Stimulated activated CD4-positive, alpha-beta T cell treated with anti-CD3 and anti-CD28 coated beads, Interleukin-4, amount 100 ng/mL, for 4 hours (primary cell): ENCODE results near the gene PRICKLE4.
"Not testable (repeated sequence)": the region's sequence is repeated elsewhere in the genome, so short reads cannot be mapped to it uniquely, and the experiment has no call there.

Source experiments
- DNase-seq, 2 experiments: peaks; one replicate each; pipeline ENCODE4 v3.0.0-alpha.2; 2020

The PRICKLE4 gene

DNA sequence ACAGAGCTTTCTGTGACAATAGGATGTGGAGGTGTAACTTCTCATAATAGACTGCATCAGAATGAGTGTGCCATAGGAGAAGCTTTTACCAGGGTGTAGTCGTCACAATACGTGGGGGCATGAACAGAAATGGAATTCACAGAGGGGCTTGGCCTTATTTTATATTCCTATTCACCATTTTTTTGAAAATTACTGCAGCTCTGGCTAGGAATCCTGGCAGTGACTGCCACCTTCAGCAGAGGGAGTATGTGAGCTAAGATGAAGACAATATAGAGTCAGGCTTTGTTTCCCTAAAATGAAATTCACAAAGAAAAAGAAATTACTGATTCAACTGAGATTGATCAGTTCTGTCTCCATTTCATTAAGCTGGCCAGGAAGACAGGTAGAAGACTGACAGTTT lies 20.8 kb downstream of the PRICKLE4 start:
- no peak for DNase-seq

DNA sequence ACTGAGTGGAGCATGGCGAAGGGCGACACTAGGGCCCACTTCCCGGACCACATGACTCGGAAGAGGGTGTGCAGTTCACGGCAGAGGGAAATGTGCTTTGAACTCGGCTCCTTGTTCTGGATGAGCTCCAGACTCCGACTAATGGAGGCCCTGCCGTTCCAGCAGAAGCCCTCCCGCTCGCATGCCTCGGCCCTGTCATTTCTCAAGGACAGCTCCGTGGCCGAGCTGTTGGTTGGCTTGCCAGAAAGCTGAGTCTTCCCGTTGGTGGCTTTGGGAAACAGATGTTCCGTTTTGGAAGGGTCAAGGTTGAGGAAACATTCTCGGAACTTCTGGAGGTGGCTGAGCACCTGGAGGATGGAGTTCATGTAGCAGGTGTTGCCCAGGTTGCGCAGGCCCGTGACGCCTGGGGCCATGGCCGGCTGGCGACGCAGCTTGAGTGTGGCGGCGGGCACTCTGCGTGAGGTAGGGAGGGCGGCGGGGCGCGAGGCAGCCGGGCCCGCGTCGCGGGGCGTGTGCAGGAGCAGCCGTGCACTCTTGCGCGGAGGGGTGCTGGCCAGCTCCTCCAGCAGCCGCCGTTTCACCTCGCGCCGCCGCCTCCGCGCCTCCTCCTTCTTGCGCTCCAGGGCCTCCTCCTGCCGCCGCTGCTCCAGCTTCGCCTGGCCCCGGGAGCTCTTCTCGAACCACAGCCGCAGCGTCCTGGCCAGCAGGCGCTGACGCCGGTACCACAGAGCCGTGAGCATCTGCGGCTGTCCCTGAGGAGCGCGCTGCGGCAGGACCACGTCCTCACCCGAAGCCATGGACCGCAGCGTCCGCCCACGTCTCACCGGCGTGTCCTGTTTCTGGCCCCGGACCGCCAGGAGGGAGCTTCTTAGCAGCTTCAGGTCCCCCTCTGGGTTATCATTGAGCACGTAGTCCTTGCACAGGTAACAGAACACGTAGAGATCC lies 25.5 kb downstream of the PRICKLE4 start:
- DNase-seq, result no peak

DNA sequence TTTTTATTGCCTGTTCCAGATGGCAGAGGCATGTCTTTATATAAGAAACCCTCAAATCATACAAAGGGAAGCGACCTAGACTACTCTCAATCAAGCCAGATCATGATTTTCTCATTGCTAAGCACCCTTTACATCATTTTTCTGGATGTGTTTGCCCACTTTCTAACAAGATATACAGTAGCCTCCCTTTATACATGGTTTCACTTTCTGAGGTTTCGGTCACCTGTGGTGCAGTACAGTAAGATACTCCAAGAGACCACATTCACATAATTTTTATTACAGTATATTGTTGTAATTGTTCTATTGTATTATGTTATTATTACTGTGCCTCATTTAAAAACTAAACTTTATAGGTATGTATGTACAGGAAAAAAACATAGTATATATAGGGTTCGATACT lies 30.5 kb downstream of the PRICKLE4 start:
- DNase-seq, result no peak

DNA sequence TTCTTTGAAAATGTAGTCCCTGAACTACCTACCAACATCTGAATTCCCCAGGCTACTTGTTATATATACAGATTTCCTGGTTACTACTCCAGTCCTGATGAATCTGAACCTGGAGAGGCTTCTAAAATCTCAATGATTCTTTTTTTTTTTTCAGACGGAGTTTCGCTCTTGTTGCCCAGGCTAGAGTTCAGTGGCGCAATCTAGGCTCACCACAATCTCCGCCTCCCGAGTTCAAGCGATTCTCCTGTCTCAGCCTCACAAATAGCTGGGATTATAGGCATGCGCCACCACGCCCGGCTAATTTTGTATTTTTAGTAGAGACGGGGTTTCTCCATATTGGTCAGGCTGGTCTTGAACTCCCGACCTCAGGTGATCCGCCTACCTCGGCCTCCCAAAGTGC lies 31.4 kb downstream of the PRICKLE4 start:
- not testable (repeated sequence) for DNase-seq

DNA sequence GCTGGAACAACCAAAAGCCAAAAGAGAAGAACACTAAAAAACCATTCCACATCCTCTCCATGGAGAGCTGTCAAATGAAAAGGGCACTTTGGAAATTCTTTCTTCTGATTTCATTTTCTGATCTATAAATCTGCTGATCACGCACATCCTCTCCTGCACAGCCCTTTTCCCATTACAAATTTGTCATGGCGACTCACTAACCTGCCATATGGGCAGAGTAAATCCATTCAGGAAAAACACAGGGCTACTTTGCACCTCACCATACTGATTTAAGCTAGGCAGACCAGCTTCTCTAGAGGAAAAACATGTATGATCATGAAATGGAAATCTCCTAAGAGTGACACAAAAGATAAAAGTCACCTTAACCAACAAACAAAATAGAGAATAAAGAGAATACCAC lies 32.9 kb downstream of the PRICKLE4 start:
- DNase-seq, result no peak

DNA sequence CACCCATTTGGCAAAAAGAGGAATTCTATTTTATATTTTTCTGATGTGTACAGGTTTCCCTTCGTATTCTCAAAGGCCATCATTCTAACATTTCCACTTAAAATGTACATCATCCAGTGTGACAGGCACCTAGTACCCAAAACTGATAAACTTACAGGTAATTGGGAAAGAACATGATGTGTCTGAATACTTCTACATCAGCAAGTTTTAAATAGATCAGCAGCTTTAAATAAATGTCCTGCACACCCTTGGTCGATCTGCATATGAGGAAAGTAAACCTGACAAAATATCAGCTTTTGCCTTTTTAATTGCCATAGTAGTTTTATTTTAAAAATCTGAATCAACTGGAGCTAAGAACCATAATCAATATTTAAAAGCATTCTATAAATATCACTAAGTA lies 33.4 kb downstream of the PRICKLE4 start:
- DNase-seq, result no peak

DNA sequence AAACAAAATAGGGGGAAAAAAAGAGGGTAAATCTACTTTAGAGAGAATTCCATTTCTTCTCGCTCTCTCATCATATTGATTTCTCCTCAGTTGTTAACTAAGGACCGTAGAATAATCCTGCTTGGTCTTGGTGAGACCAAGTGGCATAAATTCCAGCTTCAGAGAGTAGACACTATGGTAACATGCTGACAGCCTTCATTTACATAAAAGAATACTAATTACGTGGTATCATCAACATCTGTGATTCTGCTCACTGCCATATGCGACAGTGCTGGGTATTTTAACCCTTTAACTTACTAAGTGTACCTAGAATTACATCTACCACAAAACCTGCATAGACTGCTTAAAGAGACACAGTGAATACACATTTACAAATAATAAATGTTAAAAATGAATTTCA lies 34.0 kb downstream of the PRICKLE4 start:
- DNase-seq, result no peak

DNA sequence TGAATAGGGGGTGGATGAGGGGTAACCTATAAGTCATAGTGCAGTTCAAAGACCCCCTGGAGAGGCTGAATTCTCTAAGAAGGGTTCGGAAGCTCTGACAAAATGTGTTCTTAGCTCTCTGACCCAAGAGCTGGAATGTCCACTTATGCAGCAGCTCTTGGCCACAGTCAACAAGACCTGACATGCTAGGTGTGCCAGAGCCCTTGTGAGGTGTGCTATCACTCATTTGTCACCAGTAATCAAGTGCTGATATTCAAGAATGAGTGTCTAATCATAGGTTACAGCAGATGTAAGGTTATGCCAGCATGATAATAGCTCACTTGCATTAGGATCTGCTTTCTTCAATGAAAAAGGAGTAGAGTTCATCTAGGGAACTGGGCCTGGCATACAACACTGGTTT lies 35.0 kb downstream of the PRICKLE4 start:
- no peak for DNase-seq

DNA sequence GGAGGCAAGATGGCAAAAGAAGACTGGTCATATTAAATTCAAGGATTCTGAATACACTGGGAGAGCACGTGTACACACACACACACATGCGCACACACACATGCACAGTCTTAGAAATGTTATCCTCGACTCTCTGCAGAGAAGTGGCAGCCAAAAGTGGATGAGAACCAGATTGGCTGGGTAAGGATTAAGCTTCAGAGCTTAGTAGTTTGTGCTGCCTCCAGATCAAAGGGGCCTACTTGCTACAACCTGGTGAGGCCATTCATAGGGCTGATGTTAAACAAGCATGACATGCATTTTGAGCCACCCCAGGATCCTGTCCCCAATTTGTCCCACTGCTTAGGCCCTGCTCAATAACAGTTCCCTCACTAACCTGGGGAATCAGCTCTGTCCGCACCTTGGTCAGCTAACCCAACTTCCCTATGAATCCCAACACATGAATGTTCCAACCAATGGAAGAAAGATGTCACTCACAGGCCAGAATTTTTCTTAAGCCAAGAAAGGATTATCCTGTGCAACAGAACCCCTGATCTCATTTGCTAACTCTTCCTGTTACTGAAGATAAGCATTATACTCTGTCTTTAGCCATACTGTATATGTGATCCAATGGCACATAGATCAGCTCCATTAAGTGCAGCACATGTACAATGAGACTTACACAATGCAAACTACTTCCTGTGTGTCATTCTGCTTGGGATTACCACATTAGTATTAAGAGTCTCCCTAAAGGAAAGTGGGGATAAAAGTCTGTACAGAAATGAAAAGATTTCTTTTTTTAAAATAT lies 37.9 kb downstream of the PRICKLE4 start:
- no peak for DNase-seq

DNA sequence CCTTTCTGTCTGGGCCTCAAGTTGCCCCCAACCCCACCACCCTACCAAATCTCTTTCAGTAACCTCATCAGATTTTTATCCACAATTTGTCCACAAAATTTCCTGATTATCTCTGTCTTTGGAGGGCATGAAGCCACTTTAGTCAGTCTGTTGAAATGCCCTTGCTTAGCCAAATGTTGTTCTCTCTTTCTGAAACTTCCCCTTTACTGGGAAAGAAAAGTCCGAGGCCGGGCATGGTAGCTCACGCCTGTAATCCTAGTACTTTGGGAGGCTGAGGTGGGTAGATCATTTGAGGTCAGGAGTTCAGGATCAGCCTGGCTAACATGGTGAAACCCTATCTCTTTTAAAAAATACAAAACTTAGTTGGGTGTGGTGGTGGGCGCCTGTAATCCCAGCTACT lies 40.7 kb downstream of the PRICKLE4 start:
- DNase-seq, result no peak

DNA sequence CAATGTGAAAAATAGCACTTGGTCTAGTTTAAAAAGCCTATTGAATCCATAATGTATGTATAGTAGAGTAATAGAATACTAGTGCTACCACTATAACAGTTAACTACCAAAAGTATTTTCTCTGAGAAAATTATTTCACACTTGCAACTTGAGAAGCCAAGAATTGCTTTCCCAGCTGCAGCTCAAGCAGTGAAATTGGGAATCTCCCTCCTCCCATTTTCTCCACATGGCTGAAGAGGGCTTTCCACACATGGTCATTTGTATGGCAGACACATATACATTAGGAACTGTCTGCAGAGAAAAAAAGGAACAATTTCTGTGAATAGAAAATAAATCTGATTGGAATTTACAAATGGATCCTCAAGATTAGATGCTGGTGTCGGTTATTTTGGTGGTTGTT lies 41.4 kb downstream of the PRICKLE4 start:
- DNase-seq, result no peak

DNA sequence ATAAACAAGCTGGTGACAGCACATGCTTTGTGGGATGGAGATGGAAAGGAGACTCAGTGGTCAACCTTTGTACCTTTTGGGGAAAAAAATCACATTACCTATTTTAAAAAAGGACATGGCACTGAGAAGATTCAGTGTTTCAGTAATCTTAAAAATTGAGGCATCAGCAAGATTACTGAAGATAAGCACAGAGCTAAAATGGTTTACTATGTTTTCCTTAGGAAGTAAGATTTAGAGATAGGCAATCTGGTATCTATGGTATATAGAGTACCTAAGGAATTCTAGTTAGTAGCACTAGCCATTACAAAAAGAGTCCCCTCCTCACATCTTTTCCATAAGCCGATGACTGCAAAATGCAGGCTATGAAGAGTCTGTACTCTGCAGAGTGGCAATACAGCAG lies 42.6 kb downstream of the PRICKLE4 start:
- DNase-seq, result no peak

DNA sequence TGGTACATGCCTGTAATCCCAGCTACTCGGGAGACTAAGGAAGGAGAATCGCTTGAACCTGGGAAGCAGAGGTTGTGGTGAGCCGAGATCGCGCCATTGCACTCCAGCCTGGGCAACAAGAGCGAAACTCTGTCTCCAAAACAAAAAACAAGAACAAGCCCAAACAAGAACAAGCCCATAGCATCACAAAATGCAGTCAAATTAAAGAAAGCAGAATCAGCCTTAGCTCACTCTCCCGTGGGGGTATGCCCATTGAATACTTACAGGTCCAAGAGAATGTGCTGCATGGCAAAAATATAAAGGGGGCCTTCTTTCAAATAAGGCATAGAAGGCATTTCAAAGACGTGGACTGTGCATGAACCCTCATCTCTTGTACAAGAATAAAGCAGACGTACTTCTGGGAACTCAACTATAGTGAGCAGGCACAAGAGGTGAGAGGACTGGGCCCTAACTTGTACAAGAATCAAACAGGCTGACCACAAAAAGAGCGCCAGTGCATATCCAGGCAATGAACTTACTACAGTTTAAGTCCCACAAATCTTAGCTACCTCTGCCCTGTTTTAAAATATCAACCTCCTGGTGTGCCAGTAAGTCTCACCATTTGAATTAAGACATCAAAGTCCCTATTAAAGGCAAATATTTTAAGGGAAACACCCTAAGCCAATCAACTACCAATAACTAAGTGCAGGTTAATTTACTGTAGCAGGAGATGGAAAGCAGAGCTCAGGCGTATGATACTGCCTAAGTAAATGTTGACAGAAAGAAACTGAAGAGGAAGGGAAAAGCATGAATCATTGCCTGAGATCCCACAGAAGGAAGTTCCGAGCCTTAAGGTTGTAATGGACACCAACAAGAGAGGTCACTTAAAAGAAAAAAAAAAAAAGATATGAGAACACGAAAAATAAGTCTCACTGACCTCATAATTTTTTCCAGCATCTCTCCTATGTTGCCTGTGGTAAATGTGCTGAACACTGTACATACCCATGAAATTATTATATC lies 44.3 kb downstream of the PRICKLE4 start:
- DNase-seq, result no peak

DNA sequence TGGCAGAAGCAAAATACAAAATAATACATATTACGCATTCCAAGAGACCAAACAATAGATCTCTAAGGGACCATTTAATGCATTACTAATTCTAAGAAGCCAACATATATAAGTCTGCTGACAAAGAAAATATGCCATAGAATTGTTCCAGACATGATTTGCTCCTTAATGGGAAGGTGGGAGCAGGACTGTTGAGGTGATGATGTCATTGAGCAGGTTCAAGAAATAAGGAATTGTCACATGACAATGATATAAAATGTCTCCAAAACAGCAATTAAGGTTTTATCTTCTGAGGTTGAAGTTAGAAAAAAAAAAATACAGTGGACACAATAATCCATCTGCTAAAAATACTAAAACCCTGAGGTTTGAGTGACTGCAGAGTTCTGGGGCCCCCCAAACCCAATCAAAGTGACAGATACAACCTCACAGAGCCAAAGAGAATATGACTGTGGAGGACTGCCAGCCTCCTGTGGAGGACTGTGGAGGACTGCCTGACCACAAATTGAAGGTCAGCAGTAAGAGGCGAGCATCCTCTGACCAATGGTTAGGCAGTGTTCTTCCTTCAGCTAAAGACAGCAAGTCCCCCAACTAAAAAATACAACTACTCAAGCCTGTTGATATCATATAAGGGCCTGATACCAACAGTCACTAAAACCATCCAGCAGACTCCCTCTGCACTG lies 45.9 kb downstream of the PRICKLE4 start:
- no peak for DNase-seq

DNA sequence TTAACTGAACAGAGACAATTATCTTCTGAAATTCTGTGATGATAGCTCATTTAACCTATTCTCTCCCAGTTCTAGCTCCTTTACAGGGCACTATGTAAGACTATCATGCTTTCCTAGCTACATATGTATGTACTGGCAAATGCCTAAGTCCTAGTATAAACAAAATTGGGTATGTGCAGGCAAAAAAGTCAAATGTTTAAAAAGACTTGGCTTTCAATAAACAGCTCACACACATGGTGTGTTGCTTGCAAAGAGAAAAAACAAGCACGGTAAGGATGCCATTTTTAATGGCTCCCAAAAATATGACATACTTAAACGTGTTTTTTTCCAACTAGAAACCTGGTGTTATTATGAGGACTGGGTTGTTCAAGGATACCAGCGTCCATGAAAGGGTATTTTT lies 51.7 kb downstream of the PRICKLE4 start:
- DNase-seq, result no peak

DNA sequence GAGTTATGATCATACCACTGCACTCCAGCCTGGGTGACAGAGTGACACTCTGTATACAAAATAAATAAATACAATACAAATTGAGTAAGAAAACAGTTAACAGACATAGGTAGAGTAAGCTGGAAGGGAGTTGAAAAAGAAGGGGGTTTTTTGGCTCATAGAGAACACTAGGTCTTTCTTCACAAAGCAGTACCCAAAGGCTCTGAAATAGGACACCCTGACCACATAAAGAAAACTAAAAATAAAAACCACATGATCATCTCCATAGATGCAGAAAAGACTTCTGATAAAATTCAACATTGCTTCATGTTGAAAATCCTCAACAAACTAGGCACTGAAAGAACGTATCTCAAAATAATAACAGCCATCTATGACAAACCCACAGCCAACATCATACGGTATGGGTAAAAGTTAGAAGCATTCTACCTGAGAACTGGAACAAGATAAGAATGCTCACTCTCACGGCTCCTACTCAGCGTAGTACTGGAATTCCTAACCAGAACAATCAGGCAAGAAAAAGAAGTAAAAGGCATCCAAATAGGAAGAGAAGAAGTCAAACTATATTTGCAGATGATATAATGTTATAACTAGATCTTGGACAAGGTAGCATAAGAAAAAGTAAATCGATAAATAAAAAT lies 55.6 kb downstream of the PRICKLE4 start:
- DNase-seq, result no peak

DNA sequence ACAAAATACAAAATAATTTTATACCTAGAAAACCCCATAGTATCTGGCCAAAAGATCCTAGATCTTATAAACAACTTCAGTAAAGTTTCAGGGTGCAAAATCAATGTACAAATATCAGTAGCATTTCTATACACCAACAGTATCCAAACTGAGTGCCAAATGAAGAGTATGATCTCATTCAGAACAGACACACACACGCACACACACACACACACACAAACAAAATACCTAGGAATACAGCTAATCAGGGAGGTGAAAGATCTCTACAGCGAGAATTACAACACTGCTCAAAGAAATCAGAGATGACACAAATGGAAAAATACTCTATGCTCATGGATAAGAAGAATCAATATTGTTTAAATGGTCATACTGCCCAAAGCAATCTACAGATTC lies 56.1 kb downstream of the PRICKLE4 start:
- no peak for DNase-seq
